ENCODE measurements around the gene ELOA. TPM values are rescaled to one million over a fixed set of nuclear protein-coding genes. Genes with fewer than 3 reads are reported as not detected.

ELOA gene
- polyA plus RNA-seq, 1 experiment: 21.5 TPM

- H3K36me3 ChIP-seq (ENCODE audit: control insufficient read depth, insufficient read depth, low read length): peaks cover 34% of the 10 kb centered on the region
- no peak overlapping the region for H3K4me3 ChIP-seq (ENCODE audit: low read depth, low read length)
- DNase-seq (ENCODE audit: low read depth): no peak
- CTCF ChIA-PET: interaction anchor here (0.8 to 1.3 kb wide), 4 partner anchors 16 to 69 kb away, joined by 3 to 8 read pairs (median 4); partner anchors contain the start of genes PITHD1 and RPL11
- POLR2A ChIA-PET: no interaction called here
- H3K27me3 ChIP-seq (ENCODE audit: control insufficient read depth, insufficient read depth, low read length): no peaks in the 10 kb centered on the region
- TF ChIP-seq CTCF (IDR thresholded peaks at IDR 0.05; ENCODE audit: insufficient read depth, low read depth, low read length): peak; percentile 79
These were observed 8.0 kb downstream of the ELOA start for GRCh38 chr1:23751050-23751814.

- CTCF ChIA-PET: interaction anchor here (0.8 to 1.3 kb wide), 4 partner anchors 17 to 70 kb away, joined by 3 to 8 read pairs (median 4); partner anchors contain the start of genes PITHD1 and RPL11
- no peak for TF ChIP-seq CTCF (IDR thresholded peaks at IDR 0.05; ENCODE audit: insufficient read depth, low read depth, low read length)
- no peak overlapping the region for H3K4me3 ChIP-seq (ENCODE audit: low read depth, low read length)
- H3K36me3 ChIP-seq (ENCODE audit: control insufficient read depth, insufficient read depth, low read length): peaks cover 38% of the 10 kb centered on the region
- POLR2A ChIA-PET: no interaction called here
- DNase-seq (ENCODE audit: low read depth): no peak
- no peaks in the 10 kb centered on the region for H3K27me3 ChIP-seq (ENCODE audit: control insufficient read depth, insufficient read depth, low read length)
These were observed 8.5 kb downstream of the ELOA start for GRCh38 chr1:23751815-23752200.

GRCh38 chr1:23752909-23753308 lies 9.6 kb downstream of the ELOA start:
- DNase-seq (ENCODE audit: low read depth): no peak
- peaks cover 41% of the 10 kb centered on the region for H3K36me3 ChIP-seq (ENCODE audit: control insufficient read depth, insufficient read depth, low read length)
- no peak overlapping the region for H3K4me3 ChIP-seq (ENCODE audit: low read depth, low read length)
- no peaks in the 10 kb centered on the region for H3K27me3 ChIP-seq (ENCODE audit: control insufficient read depth, insufficient read depth, low read length)
- no peak for TF ChIP-seq CTCF (IDR thresholded peaks at IDR 0.05; ENCODE audit: insufficient read depth, low read depth, low read length)
- POLR2A ChIA-PET: no interaction called here
- CTCF ChIA-PET: no interaction called here

GRCh38 chr1:23756676-23757075 lies 13.4 kb downstream of the ELOA start:
- Histone ChIP-seq H3K4me3 (ENCODE audit: low read depth, low read length) (no peak overlapping the region), H3K36me3 (ENCODE audit: control insufficient read depth, insufficient read depth, low read length) (peaks cover 39% of the 10 kb centered on the region), H3K27me3 (ENCODE audit: control insufficient read depth, insufficient read depth, low read length) (no peaks in the 10 kb centered on the region)
- ChIA-PET CTCF (interaction anchor here (0.8 to 3.4 kb wide), 2 partner anchors 9 to 15 kb away, joined by 4 to 13 read pairs; no protein-coding TSS in a partner anchor), POLR2A (no interaction called here)
- no peak for DNase-seq (ENCODE audit: low read depth)
- TF ChIP-seq CTCF (IDR thresholded peaks at IDR 0.05; ENCODE audit: insufficient read depth, low read depth, low read length): no peak

GRCh38 chr1:23757812-23758211 lies 14.5 kb downstream of the ELOA start:
- DNase-seq (ENCODE audit: low read depth): no peak
- no peak for TF ChIP-seq CTCF (IDR thresholded peaks at IDR 0.05; ENCODE audit: insufficient read depth, low read depth, low read length)
- Histone ChIP-seq H3K36me3 (ENCODE audit: control insufficient read depth, insufficient read depth, low read length) (peaks cover 34% of the 10 kb centered on the region), H3K27me3 (ENCODE audit: control insufficient read depth, insufficient read depth, low read length) (no peaks in the 10 kb centered on the region), H3K4me3 (ENCODE audit: low read depth, low read length) (no peak overlapping the region)
- ChIA-PET CTCF (interaction anchor here (1.0 to 1.4 kb wide), 2 partner anchors 12 to 14 kb away, joined by 3 to 9 read pairs; no protein-coding TSS in a partner anchor), POLR2A (interaction anchor here (0.6 kb wide), 2 partner anchors 66 to 261 kb away, joined by 3 to 4 read pairs; partner anchors contain the start of gene RPL11)

Data from BJ (cell line).